ENCODE data around the gene BIRC2. TPM values are rescaled to one million over a fixed set of nuclear protein-coding genes. Genes with fewer than 3 reads are reported as not detected.

BIRC2 gene
- total and polyA plus RNA-seq, 10 of the 15 experiments (the other 5 are each of a cell fraction or from before 2014, with no cell fraction given) = 13.8 to 75.8 (median 26.5) TPM

GRCh38 chr11:102368472-102368871 is 21.5 kb downstream of the BIRC2 start (continued):
- TF ChIP-seq ZNF384 (IDR thresholded peaks at IDR 0.05; ENCODE audit: borderline replicate concordance, low read depth, low read length) (peak; percentile 19; the same call in 1 of the 2 replicates), IKZF1 (conservative IDR thresholded peaks at IDR 0.05) (no peak; the same call in 1 of the 2 replicates), SMC3 (IDR thresholded peaks at IDR 0.05; ENCODE audit: borderline replicate concordance, low read length) (no peak; the same call in 1 of the 2 replicates), FOXK2 (IDR thresholded peaks at IDR 0.05) (no peak), YBX1 (IDR thresholded peaks at IDR 0.05) (no peak), CREB1 (IDR thresholded peaks at IDR 0.05; ENCODE audit: low read depth) (no peak), SUZ12 (IDR thresholded peaks at IDR 0.05; ENCODE audit: unreplicated experiment) (no peak), KDM1A (IDR thresholded peaks at IDR 0.05; ENCODE audit: borderline replicate concordance) (no peak), MYC (IDR thresholded peaks at IDR 0.05; ENCODE audit: insufficient read depth, insufficient read length, insufficient replicate concordance, low read length, severe bottlenecking) (no peak), CBX5 (IDR thresholded peaks at IDR 0.05; ENCODE audit: low read depth) (peak; percentile 93), SMARCA5 (IDR thresholded peaks at IDR 0.05) (no peak; the same call in 1 of the 2 replicates), ESRRA (IDR thresholded peaks at IDR 0.05; ENCODE audit: low read length) (no peak), SKIL (IDR thresholded peaks at IDR 0.05; ENCODE audit: low read depth, poor library complexity, severe bottlenecking) (peak; percentile 72), JUND (IDR thresholded peaks at IDR 0.05; ENCODE audit: low read depth, low read length) (peak; percentile 96), HDGF (IDR thresholded peaks at IDR 0.05) (no peak), RELA (IDR thresholded peaks at IDR 0.05; ENCODE audit: borderline replicate concordance, partially characterized antibody) (no peak), CBFB (IDR thresholded peaks at IDR 0.05; ENCODE audit: low read depth) (no peak)
- TF ChIP-seq, protein P1, sequence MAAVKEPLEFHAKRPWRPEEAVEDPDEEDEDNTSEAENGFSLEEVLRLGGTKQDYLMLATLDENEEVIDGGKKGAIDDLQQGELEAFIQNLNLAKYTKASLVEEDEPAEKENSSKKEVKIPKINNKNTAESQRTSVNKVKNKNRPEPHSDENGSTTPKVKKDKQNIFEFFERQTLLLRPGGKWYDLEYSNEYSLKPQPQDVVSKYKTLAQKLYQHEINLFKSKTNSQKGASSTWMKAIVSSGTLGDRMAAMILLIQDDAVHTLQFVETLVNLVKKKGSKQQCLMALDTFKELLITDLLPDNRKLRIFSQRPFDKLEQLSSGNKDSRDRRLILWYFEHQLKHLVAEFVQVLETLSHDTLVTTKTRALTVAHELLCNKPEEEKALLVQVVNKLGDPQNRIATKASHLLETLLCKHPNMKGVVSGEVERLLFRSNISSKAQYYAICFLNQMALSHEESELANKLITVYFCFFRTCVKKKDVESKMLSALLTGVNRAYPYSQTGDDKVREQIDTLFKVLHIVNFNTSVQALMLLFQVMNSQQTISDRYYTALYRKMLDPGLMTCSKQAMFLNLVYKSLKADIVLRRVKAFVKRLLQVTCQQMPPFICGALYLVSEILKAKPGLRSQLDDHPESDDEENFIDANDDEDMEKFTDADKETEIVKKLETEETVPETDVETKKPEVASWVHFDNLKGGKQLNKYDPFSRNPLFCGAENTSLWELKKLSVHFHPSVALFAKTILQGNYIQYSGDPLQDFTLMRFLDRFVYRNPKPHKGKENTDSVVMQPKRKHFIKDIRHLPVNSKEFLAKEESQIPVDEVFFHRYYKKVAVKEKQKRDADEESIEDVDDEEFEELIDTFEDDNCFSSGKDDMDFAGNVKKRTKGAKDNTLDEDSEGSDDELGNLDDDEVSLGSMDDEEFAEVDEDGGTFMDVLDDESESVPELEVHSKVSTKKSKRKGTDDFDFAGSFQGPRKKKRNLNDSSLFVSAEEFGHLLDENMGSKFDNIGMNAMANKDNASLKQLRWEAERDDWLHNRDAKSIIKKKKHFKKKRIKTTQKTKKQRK (IDR thresholded peaks at IDR 0.05; ENCODE audit: low read depth, low read length) = no peak; the same call in 1 of the 2 replicates
- TF ChIP-seq, protein P2, sequence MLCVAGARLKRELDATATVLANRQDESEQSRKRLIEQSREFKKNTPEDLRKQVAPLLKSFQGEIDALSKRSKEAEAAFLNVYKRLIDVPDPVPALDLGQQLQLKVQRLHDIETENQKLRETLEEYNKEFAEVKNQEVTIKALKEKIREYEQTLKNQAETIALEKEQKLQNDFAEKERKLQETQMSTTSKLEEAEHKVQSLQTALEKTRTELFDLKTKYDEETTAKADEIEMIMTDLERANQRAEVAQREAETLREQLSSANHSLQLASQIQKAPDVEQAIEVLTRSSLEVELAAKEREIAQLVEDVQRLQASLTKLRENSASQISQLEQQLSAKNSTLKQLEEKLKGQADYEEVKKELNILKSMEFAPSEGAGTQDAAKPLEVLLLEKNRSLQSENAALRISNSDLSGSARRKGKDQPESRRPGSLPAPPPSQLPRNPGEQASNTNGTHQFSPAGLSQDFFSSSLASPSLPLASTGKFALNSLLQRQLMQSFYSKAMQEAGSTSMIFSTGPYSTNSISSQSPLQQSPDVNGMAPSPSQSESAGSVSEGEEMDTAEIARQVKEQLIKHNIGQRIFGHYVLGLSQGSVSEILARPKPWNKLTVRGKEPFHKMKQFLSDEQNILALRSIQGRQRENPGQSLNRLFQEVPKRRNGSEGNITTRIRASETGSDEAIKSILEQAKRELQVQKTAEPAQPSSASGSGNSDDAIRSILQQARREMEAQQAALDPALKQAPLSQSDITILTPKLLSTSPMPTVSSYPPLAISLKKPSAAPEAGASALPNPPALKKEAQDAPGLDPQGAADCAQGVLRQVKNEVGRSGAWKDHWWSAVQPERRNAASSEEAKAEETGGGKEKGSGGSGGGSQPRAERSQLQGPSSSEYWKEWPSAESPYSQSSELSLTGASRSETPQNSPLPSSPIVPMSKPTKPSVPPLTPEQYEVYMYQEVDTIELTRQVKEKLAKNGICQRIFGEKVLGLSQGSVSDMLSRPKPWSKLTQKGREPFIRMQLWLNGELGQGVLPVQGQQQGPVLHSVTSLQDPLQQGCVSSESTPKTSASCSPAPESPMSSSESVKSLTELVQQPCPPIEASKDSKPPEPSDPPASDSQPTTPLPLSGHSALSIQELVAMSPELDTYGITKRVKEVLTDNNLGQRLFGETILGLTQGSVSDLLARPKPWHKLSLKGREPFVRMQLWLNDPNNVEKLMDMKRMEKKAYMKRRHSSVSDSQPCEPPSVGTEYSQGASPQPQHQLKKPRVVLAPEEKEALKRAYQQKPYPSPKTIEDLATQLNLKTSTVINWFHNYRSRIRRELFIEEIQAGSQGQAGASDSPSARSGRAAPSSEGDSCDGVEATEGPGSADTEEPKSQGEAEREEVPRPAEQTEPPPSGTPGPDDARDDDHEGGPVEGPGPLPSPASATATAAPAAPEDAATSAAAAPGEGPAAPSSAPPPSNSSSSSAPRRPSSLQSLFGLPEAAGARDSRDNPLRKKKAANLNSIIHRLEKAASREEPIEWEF (IDR thresholded peaks at IDR 0.05; ENCODE audit: insufficient replicate concordance, low read depth, low read length) = no peak
- TF ChIP-seq, protein P3, sequence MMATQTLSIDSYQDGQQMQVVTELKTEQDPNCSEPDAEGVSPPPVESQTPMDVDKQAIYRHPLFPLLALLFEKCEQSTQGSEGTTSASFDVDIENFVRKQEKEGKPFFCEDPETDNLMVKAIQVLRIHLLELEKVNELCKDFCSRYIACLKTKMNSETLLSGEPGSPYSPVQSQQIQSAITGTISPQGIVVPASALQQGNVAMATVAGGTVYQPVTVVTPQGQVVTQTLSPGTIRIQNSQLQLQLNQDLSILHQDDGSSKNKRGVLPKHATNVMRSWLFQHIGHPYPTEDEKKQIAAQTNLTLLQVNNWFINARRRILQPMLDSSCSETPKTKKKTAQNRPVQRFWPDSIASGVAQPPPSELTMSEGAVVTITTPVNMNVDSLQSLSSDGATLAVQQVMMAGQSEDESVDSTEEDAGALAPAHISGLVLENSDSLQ (IDR thresholded peaks at IDR 0.05) = peak; percentile 51; the same call in 1 of the 2 replicates

Measured in GM12878 (cell line).